K562 (cell line): Measurements from ENCODE around the gene ZDHHC8. TPM values are rescaled to one million over a fixed set of nuclear protein-coding genes. Genes with fewer than 3 reads are reported as not detected.

Experiments
- ARHGAP35 ChIP-seq: fragments of 450-650 bp; IDR thresholded peaks from 2 replicates; pipeline ENCODE4 v1.6.1; 2018; ENCODE audit not compliant: partially characterized antibody
- CBX3 ChIP-seq, 2 experiments: IDR thresholded peaks; 1 replicate in 1 of 2; 2 replicates in 1 of 2; pipeline ENCODE4 v1.6.1; 2012; ENCODE audit warnings: inconsistent platforms in 2 of 2, low read length in 2 of 2, borderline replicate concordance in 1 of 2, control low read depth in 1 of 2
- DPF2 ChIP-seq: fragments of 450-650 bp; IDR thresholded peaks from 2 replicates; pipeline ENCODE4 v1.6.1; 2016
- HNRNPL ChIP-seq: fragments of 200-400 bp; formaldehyde crosslinking; IDR thresholded peaks from 2 replicates; pipeline ENCODE4 v1.6.1; 2017; ENCODE audit warnings: low read depth, mild to moderate bottlenecking, low read length
- KLF6 ChIP-seq: fragments of 250-450 bp; sonication (Bioruptor Pico); IDR thresholded peaks from 2 replicates; pipeline ENCODE4 v1.4.0; 2020; ENCODE audit warnings: mild to moderate bottlenecking, moderate library complexity, borderline replicate concordance
- MAFG ChIP-seq: fragments of 450-650 bp; conservative IDR thresholded peaks from 2 replicates; pipeline ENCODE4 v1.6.1; 2016; ENCODE audit warnings: missing genetic modification characterization, missing compliant biosample characterization
- NR3C1 ChIP-seq: sonication (generic); formaldehyde crosslinking; IDR thresholded peaks from 2 replicates; pipeline ENCODE4 v1.8.1; 2022; ENCODE audit warnings: missing genetic modification reagents
- SOX6 ChIP-seq: fragments of 450-650 bp; IDR thresholded peaks from 2 replicates; pipeline ENCODE4 v1.6.1; 2014; ENCODE audit warnings: mild to moderate bottlenecking
- ZKSCAN3 ChIP-seq: fragments of 250-450 bp; sonication (Bioruptor Pico); IDR thresholded peaks from 2 replicates; pipeline ENCODE4 v1.4.0; 2020
- ZNF23 ChIP-seq: fragments of 250-450 bp; sonication (Bioruptor Pico); IDR thresholded peaks from 2 replicates; pipeline ENCODE4 v1.4.0; 2020; ENCODE audit warnings: mild to moderate bottlenecking
- ZNF3 ChIP-seq: fragments of 250-450 bp; sonication (Bioruptor Pico); IDR thresholded peaks from 2 replicates; pipeline ENCODE4 v1.5.0; 2021; ENCODE audit warnings: mild to moderate bottlenecking, moderate library complexity
- ZNF408 ChIP-seq: fragments of 250-450 bp; sonication (Bioruptor Pico); IDR thresholded peaks from 2 replicates; pipeline ENCODE4 v1.4.0; 2020; ENCODE audit warnings: low read depth, mild to moderate bottlenecking, moderate library complexity
- ZNF584 ChIP-seq: fragments of 200-800 bp; sonication (Bioruptor generic); IDR thresholded peaks from 2 replicates; pipeline ENCODE4 v1.6.1; 2016; ENCODE audit warnings: low read depth, mild to moderate bottlenecking, missing genetic modification characterization, missing compliant biosample characterization
- ZNF77 ChIP-seq: fragments of 250-450 bp; sonication (Bioruptor Pico); IDR thresholded peaks from 2 replicates; pipeline ENCODE4 v1.5.0; 2020
- polyA plus RNA-seq, 8 experiments: library from polyadenylated mRNA; depleted of rRNA in 4 of 8; stranded (reverse) in 5 of 8; unstranded in 3 of 8; fragments of >200 nt; fragmentation: Nextera tagmentation in 2 of 8; fragmentation: Illumina TruSeq in 1 of 8; extraction: Ambion mirVana in 2 of 8; extraction: Trizol in 1 of 8; gene quantifications; 2 replicates each; pipeline versions ENCODE4 v1.2.1 to v1.2.3, GENCODE V29; 2011 to 2014; ENCODE audit warnings: inconsistent platforms in 1 of 8, missing spikeins in 1 of 8
- total RNA-seq, 7 experiments: library from RNA; depleted of rRNA in 6 of 7; stranded (reverse); fragments of >200 nt in 6 of 7; fragmentation: Illumina TruSeq in 2 of 7; extraction: Trizol in 2 of 7; gene quantifications; 2 replicates each; pipeline versions ENCODE4 v1.2.1 to v1.2.3, GENCODE V29; 2011 to 2021; ENCODE audit warnings: low replicate concordance in 1 of 7
- TF ChIP-seq, protein P1 (sequence below): fragments of 450-650 bp; IDR thresholded peaks from 2 replicates; pipeline ENCODE4 v1.6.1; 2016; ENCODE audit warnings: low read depth
- TF ChIP-seq, protein P2 (sequence below): IDR thresholded peaks from 2 replicates; pipeline ENCODE4 v1.6.1; 2012; ENCODE audit warnings: low read depth, low read length, improper control_type of control experiment, borderline replicate concordance
- TF ChIP-seq, protein P3 (sequence below): fragments of 250-450 bp; sonication (Bioruptor Pico); IDR thresholded peaks from 2 replicates; pipeline ENCODE4 v1.4.0; 2020; ENCODE audit warnings: mild to moderate bottlenecking

Gene ZDHHC8
- total and polyA plus RNA-seq, 9 of the 15 experiments (the other 6 are each of a cell fraction or from before 2014, with no cell fraction given) = 0.04 to 109 (median 16.4) TPM

DNA sequence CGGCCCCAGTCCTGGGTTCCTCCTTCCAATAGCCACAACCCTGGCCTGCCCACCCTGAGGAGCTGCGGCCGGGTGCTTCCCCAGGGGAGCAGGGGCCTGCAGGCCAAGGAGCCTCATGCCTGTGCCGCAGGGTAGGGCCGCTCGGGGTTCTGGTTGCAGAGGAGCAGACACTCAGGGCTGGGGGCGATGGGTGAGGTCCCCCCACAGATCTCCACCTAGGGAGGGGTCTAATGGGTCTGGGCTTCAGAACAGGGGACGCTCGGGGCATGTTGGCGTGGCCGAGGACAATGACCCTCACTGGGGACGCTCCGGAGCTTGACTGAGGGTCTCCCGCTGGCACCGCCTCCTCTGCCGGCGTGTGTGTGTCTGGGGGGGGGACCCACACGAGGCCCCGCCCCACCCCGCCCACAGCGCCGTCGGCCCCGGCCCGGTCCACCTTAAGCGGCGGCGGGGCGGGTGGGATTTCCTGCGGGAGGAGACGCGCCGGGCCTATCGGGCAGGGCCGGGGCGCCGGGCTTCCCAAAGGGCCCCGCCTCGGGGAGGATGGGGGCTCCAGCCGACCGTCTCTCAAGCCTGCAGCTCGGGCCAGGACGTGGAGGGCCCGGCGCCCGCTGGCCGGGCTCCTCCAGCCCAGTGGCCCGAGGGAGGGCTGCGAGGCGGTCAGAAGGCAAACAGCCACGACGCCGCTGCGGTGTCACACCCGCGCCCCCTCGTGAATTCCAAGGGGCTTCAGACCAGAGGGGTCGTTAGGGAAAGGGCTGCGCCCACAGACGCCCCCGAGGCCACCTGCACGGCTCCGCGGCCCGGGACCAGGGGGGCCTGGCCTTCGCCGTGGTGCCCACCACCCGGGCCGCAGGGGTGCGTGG, 640 bp upstream of the ZDHHC8 start (continued):
- TF ChIP-seq SOX6 (peak; percentile 20; the same call in 1 of the 2 replicates), ZNF3 (CRISPR knock-in tag) (no peak), NR3C1 (no peak), KLF6 (CRISPR knock-in tag) (no peak), CBX3 (IDR thresholded peaks at IDR 0.05; ENCODE audit: borderline replicate concordance in 1 of 2, low read length in 2 of 2) (no peak), ARHGAP35 (peak; percentile 41), ZKSCAN3 (CRISPR knock-in tag) (no peak), ZNF23 (no peak), HNRNPL (peak; percentile 74; the same call in 1 of the 2 replicates), MAFG (tag) (no peak), DPF2 (0 out of 2 replicates have a peak, but pooled peaks have one; percentile 24), ZNF584 (CRISPR knock-in tag) (no peak), ZNF77 (no peak), ZNF408 (no peak; the same call in 1 of the 2 replicates)
- TF ChIP-seq, protein P1, sequence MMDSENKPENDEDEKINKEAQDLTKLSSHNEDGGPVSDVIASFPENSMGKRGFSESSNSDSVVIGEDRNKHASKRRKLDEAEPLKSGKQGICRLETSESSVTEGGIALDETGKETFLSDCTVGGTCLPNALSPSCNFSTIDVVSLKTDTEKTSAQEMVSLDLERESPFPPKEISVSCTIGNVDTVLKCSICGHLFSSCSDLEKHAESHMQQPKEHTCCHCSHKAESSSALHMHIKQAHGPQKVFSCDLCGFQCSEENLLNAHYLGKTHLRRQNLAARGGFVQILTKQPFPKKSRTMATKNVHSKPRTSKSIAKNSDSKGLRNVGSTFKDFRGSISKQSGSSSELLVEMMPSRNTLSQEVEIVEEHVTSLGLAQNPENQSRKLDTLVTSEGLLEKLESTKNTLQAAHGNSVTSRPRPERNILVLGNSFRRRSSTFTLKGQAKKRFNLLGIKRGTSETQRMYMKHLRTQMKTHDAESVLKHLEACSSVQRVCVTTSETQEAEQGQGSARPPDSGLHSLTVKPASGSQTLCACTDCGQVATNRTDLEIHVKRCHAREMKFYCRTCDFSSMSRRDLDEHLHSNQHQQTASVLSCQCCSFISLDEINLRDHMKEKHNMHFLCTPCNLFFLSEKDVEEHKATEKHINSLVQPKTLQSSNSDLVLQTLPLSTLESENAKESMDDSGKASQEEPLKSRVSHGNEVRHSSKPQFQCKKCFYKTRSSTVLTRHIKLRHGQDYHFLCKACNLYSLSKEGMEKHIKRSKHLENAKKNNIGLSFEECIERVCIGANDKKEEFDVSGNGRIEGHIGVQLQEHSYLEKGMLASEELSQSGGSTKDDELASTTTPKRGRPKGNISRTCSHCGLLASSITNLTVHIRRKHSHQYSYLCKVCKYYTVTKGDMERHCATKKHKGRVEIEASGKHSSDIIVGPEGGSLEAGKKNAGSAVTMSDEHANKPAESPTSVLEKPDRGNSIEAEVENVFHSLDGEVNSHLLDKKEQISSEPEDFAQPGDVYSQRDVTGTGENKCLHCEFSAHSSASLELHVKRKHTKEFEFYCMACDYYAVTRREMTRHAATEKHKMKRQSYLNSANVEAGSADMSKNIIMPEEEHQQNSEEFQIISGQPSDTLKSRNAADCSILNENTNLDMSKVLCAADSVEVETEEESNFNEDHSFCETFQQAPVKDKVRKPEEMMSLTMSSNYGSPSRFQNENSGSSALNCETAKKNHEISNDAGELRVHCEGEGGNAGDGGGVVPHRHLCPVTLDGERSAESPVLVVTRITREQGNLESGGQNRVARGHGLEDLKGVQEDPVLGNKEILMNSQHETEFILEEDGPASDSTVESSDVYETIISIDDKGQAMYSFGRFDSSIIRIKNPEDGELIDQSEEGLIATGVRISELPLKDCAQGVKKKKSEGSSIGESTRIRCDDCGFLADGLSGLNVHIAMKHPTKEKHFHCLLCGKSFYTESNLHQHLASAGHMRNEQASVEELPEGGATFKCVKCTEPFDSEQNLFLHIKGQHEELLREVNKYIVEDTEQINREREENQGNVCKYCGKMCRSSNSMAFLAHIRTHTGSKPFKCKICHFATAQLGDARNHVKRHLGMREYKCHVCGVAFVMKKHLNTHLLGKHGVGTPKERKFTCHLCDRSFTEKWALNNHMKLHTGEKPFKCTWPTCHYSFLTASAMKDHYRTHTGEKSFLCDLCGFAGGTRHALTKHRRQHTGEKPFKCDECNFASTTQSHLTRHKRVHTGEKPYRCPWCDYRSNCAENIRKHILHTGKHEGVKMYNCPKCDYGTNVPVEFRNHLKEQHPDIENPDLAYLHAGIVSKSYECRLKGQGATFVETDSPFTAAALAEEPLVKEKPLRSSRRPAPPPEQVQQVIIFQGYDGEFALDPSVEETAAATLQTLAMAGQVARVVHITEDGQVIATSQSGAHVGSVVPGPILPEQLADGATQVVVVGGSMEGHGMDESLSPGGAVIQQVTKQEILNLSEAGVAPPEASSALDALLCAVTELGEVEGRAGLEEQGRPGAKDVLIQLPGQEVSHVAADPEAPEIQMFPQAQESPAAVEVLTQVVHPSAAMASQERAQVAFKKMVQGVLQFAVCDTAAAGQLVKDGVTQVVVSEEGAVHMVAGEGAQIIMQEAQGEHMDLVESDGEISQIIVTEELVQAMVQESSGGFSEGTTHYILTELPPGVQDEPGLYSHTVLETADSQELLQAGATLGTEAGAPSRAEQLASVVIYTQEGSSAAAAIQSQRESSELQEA = no peak
- TF ChIP-seq, protein P2, sequence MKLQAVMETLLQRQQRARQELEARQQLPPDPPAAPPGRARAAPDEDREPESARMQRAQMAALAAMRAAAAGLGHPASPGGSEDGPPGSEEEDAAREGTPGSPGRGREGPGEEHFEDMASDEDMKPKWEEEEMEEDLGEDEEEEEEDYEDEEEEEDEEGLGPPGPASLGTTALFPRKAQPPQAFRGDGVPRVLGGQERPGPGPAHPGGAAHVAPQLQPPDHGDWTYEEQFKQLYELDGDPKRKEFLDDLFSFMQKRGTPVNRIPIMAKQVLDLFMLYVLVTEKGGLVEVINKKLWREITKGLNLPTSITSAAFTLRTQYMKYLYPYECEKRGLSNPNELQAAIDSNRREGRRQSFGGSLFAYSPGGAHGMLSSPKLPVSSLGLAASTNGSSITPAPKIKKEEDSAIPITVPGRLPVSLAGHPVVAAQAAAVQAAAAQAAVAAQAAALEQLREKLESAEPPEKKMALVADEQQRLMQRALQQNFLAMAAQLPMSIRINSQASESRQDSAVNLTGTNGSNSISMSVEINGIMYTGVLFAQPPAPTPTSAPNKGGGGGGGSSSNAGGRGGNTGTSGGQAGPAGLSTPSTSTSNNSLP = no peak
- TF ChIP-seq, protein P3, sequence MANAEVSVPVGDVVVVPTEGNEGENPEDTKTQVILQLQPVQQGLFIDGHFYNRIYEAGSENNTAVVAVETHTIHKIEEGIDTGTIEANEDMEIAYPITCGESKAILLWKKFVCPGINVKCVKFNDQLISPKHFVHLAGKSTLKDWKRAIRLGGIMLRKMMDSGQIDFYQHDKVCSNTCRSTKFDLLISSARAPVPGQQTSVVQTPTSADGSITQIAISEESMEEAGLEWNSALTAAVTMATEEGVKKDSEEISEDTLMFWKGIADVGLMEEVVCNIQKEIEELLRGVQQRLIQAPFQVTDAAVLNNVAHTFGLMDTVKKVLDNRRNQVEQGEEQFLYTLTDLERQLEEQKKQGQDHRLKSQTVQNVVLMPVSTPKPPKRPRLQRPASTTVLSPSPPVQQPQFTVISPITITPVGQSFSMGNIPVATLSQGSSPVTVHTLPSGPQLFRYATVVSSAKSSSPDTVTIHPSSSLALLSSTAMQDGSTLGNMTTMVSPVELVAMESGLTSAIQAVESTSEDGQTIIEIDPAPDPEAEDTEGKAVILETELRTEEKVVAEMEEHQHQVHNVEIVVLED (CRISPR knock-in tag) = peak; percentile 68
